SKM-1 treated with dmso at 0.1 percent for 144 hours (cell line): ENCODE measurements around the gene ABCB9.
"Not testable (repeated sequence)": the region's sequence is repeated elsewhere in the genome, so short reads cannot be mapped to it uniquely, and the experiment has no call there.

Source experiments
- DNase-seq: peaks from one replicate; lab custom pipeline; 2025; ENCODE audit not compliant: unreplicated experiment; lab: John Stamatoyannopoulos, UW

Gene ABCB9

GRCh38 chr12:122941351-122941750, 24.9 kb downstream of the ABCB9 start:
- DNase-seq, result not testable (repeated sequence)

GRCh38 chr12:122939125-122939524, 27.1 kb downstream of the ABCB9 start:
- DNase-seq, result no peak

GRCh38 chr12:122937622-122938091, 28.6 kb downstream of the ABCB9 start:
- no peak for DNase-seq

GRCh38 chr12:122935318-122935717, 30.9 kb downstream of the ABCB9 start:
- DNase-seq, result no peak

GRCh38 chr12:122934722-122935121, 31.5 kb downstream of the ABCB9 start:
- no peak for DNase-seq

GRCh38 chr12:122932207-122932606, 34.1 kb downstream of the ABCB9 start:
- no peak for DNase-seq

- no peak for DNase-seq
Observed at GRCh38 chr12:122929812-122930211, 36.5 kb downstream of the ABCB9 start.

- no peak for DNase-seq
Observed at GRCh38 chr12:122929148-122929538, 37.1 kb downstream of the ABCB9 start.

GRCh38 chr12:122928404-122929147, 37.7 kb downstream of the ABCB9 start:
- DNase-seq, result no peak

- DNase-seq, result no peak
Observed at GRCh38 chr12:122927756-122928403, 38.4 kb downstream of the ABCB9 start.

GRCh38 chr12:122921917-122922316, 44.3 kb downstream of the ABCB9 start:
- no peak for DNase-seq

GRCh38 chr12:122920687-122921086, 45.6 kb downstream of the ABCB9 start:
- no peak for DNase-seq

- DNase-seq, result no peak
Observed at GRCh38 chr12:122918827-122919226, 47.4 kb downstream of the ABCB9 start.

GRCh38 chr12:122917507-122918121, 48.6 kb downstream of the ABCB9 start:
- no peak for DNase-seq

- DNase-seq, result no peak
Observed at GRCh38 chr12:122909442-122910288, 56.6 kb downstream of the ABCB9 start.

- DNase-seq, result no peak
Observed at GRCh38 chr12:122908915-122909314, 57.3 kb downstream of the ABCB9 start.

GRCh38 chr12:122905258-122905657, 61.0 kb downstream of the ABCB9 start:
- DNase-seq, result not testable (repeated sequence)

GRCh38 chr12:122903693-122904034, 62.6 kb downstream of the ABCB9 start:
- no peak for DNase-seq

GRCh38 chr12:122902854-122903692, 63.2 kb downstream of the ABCB9 start:
- DNase-seq, result no peak

GRCh38 chr12:122899887-122900286, 66.4 kb downstream of the ABCB9 start:
- no peak for DNase-seq
